ENCODE results near the gene LRP1B. TPM values are rescaled to one million over a fixed set of nuclear protein-coding genes. Genes with fewer than 3 reads are reported as not detected.

Gene LRP1B
- total and polyA plus RNA-seq, 2 of the 8 experiments (the other 6 are each of a cell fraction or from before 2014, with no cell fraction given) = 0.03 TPM; not detected in 1

GRCh38 chr2:140454717-140455116, 1676.1 kb downstream of the LRP1B start:
- Histone ChIP-seq H3K23me2 (ENCODE audit: low read depth, low read length) (no peaks in the 10 kb centered on the region), H3K4me1 (replicated peaks in 1 of 4; ENCODE audit: control insufficient read depth in 3 of 4, insufficient read depth in 4 of 4, low read length in 3 of 4) (no peaks in the 10 kb centered on the region), H3K4ac (replicated peaks; ENCODE audit: insufficient read length, low read depth, low read length) (no peak overlapping the region), H2BK12ac (ENCODE audit: low read depth, low read length) (no peak overlapping the region), H3K79me2 (ENCODE audit: control insufficient read depth in 1 of 2, insufficient read depth in 2 of 2, low read length in 2 of 2) (no peaks in the 10 kb centered on the region), H4K91ac (replicated peaks; ENCODE audit: insufficient read length, low read length) (no peak overlapping the region), H3K4me2 (ENCODE audit: insufficient read depth in 1 of 2, low read depth in 2 of 2, low read length in 2 of 2) (no peak overlapping the region), H2BK5ac (ENCODE audit: low read depth, low read length) (no peak overlapping the region), H3K23ac (ENCODE audit: insufficient read length) (no peak overlapping the region), H2BK20ac (ENCODE audit: low read length) (no peak overlapping the region), H3K56ac (replicated peaks; ENCODE audit: insufficient read length, low read depth, low read length) (no peak overlapping the region), H2AK5ac (ENCODE audit: low read depth, low read length) (no peak overlapping the region), H3K9ac (replicated peaks in 1 of 4; ENCODE audit: extremely low read depth in 1 of 4, low read depth in 3 of 4, low read length in 3 of 4) (no peak overlapping the region), H2BK15ac (ENCODE audit: low read length) (no peak overlapping the region), H3K18ac (ENCODE audit: extremely low read depth, low read length) (no peak overlapping the region), H4K5ac (ENCODE audit: insufficient read length, low read depth, low read length) (no peak overlapping the region), H3K79me1 (ENCODE audit: low read depth, low read length) (no peaks in the 10 kb centered on the region), H3K9me3 (ENCODE audit: insufficient read depth in 2 of 2, low read depth in 1 of 2, low read length in 1 of 2) (no peaks in the 10 kb centered on the region), H3K36me3 (ENCODE audit: control insufficient read depth in 2 of 4, insufficient read depth in 4 of 4, low read length in 3 of 4) (no peaks in the 10 kb centered on the region), H3K14ac (ENCODE audit: insufficient read length) (no peak overlapping the region), H3K27me3 (replicated peaks in 1 of 4; ENCODE audit: control insufficient read depth in 3 of 4, extremely low read depth in 1 of 4, insufficient read depth in 3 of 4, low read length in 3 of 4) (no peaks in the 10 kb centered on the region), H4K8ac (ENCODE audit: extremely low read depth, insufficient read depth, low read length) (no peak overlapping the region), H3K4me3 (ENCODE audit: extremely low read depth in 1 of 4, insufficient read depth in 2 of 4, low read depth in 3 of 4, low read length in 4 of 4) (no peak overlapping the region), H2BK120ac (replicated peaks; ENCODE audit: low read depth, low read length) (no peak overlapping the region), H4K20me1 (replicated peaks in 1 of 2; ENCODE audit: control insufficient read depth in 1 of 2, insufficient read depth in 2 of 2, low read length in 2 of 2) (no peaks in the 10 kb centered on the region), H3K27ac (ENCODE audit: low read depth, low read length) (no peak overlapping the region), H2AFZ (ENCODE audit: low read length) (no peak overlapping the region)
- TF ChIP-seq BRCA1 (IDR thresholded peaks at IDR 0.05; ENCODE audit: low read depth, low read length) (no peak), RXRA (IDR thresholded peaks at IDR 0.05; ENCODE audit: insufficient read depth, low read depth, low read length) (no peak), NANOG (IDR thresholded peaks at IDR 0.05; ENCODE audit: insufficient read depth, low read depth, low read length, poor library complexity, severe bottlenecking) (no peak), JUND (IDR thresholded peaks at IDR 0.05; ENCODE audit: low read length) (no peak), RBBP5 (IDR thresholded peaks at IDR 0.05; ENCODE audit: borderline replicate concordance, low read depth, low read length) (no peak), RNF2 (IDR thresholded peaks at IDR 0.05; ENCODE audit: borderline replicate concordance, low read depth, low read length, missing control alignments, poor library complexity, severe bottlenecking) (no peak), SIRT6 (IDR thresholded peaks at IDR 0.05; ENCODE audit: low read length) (no peak), EP300 (IDR thresholded peaks at IDR 0.05; ENCODE audit: borderline replicate concordance in 1 of 2, low read depth in 2 of 2, low read length in 2 of 2) (no peak), POLR2AphosphoS5 (IDR thresholded peaks at IDR 0.05; ENCODE audit: low read depth, low read length) (no peak)
- DNase-seq (ENCODE audit: low read depth in 1 of 2, low spot score in 2 of 2) (no peak), FAIRE-seq (no peak)
- POLR2A ChIA-PET (ENCODE audit: partially characterized antibody) = no interaction called here
- CTCF ChIA-PET (ENCODE audit: partially characterized antibody) = interaction anchor here (1.2 kb wide), 1 partner anchor 83 kb away, joined by 3 read pairs; no protein-coding TSS in a partner anchor
- 89% methylated on average over 3 of the region's 3 CpGs; no CpG with 5 or more reads in 1 of the 2 experiments for WGBS, 2 experiments (ENCODE audit: extremely low coverage in 1 of 2, insufficient coverage in 1 of 2, insufficient read length in 1 of 2, insufficient replicate concordance in 2 of 2, low coverage in 1 of 2, low lambda C conversion rate in 2 of 2, missing lambda C conversion rate in 1 of 2)

Data from H1 (cell line).